Measurements from ENCODE around the gene CTCFL.
"Not testable (repeated sequence)": the region's sequence is repeated elsewhere in the genome, so short reads cannot be mapped to it uniquely, and the experiment has no call there.

DNA sequence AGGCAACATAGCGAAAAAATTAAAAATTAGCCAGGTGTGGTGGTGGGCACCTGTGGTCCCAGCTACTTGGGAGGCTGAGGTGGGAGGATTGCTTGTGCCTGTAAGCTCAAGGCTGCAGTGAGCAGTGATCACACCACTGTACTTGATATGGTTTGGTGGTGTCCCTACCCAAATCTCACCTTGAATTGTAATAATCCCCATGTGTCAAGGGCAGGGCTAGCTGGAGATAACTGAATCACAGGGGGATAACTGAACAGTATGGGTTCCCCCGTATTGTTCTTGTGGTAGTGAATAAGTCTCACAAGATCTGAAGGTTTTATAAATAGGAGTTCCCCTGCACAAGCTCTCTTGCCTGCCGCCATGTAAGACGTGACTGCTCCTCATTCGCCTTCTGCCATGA lies 52.5 kb downstream of the CTCFL start:
- TF ChIP-seq TAF1, POLR2AphosphoS5, POLR2A, POU2F2 (IDR thresholded peaks at IDR 0.05; ENCODE audit: low read depth, low read length): not testable (repeated sequence)

Data from GM12891 (cell line).